HG03565 (cell line): ENCODE results near the gene GATA1.
"Not testable (repeated sequence)": the region's sequence is repeated elsewhere in the genome, so short reads cannot be mapped to it uniquely, and the experiment has no call there.

Experiments used
- ATAC-seq: cut with Tn5 transposase; IDR thresholded peaks from one replicate; pipeline ENCODE4 v1.9.1; 2021; ENCODE audit warnings: mild to moderate bottlenecking, moderate library complexity; ENCODE audit not compliant: unreplicated experiment

GATA1 gene

GRCh38 chrX:48806081-48806480, 19.7 kb downstream of the GATA1 start:
- no peak for ATAC-seq

GRCh38 chrX:48813644-48814043, 27.3 kb downstream of the GATA1 start:
- no peak for ATAC-seq

- no peak for ATAC-seq
These were observed 28.3 kb downstream of the GATA1 start for GRCh38 chrX:48814722-48815121.

GRCh38 chrX:48815266-48815665, 28.9 kb downstream of the GATA1 start:
- no peak for ATAC-seq

- no peak for ATAC-seq
These were observed 29.8 kb downstream of the GATA1 start for GRCh38 chrX:48816014-48816810.

- no peak for ATAC-seq
These were observed 31.7 kb downstream of the GATA1 start for GRCh38 chrX:48818098-48818497.

DNA sequence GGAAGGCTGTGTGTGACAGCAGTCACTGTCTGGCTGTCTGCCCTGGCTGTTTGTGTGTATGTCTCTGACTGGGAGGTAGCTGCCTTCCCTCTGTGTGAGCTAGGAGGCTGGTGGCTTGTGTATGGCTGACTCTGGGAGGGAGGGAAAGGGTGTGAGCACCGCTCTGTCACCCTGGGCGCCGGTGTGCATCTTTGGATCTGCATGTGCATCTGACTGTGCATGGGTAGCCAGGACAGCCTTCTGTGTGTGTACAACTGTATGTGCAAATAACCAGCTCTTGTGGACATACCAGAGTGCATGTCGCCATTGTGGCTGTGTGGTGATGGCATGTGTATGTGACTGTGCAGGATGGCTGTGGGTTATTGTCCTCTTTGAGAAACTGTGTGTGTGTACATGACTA, 32.5 kb downstream of the GATA1 start:
- no peak for ATAC-seq

DNA sequence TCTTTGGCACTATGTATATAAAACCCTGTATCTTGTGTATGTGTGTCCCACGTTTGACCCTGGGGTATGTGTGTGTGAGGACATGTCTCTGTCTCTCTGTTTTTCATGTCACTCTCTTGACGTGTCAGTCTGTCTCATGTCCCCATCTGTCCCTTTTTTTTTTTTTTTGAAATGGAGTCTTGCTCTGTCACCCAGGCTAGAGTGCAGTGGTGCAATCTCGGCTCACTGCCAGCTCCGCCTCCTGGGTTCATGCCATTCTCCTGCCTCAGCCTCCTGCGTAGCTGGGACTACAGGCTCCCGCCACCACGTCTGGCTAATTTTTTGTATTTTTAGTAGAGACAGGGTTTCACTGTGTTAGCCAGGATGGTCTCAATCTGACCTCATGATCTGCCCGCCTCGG, 33.0 kb downstream of the GATA1 start:
- not testable (repeated sequence) for ATAC-seq

- ATAC-seq: no peak
These were observed 36.7 kb downstream of the GATA1 start for GRCh38 chrX:48823053-48823452.

- no peak for ATAC-seq
These were observed 37.7 kb downstream of the GATA1 start for GRCh38 chrX:48824066-48824465.

DNA sequence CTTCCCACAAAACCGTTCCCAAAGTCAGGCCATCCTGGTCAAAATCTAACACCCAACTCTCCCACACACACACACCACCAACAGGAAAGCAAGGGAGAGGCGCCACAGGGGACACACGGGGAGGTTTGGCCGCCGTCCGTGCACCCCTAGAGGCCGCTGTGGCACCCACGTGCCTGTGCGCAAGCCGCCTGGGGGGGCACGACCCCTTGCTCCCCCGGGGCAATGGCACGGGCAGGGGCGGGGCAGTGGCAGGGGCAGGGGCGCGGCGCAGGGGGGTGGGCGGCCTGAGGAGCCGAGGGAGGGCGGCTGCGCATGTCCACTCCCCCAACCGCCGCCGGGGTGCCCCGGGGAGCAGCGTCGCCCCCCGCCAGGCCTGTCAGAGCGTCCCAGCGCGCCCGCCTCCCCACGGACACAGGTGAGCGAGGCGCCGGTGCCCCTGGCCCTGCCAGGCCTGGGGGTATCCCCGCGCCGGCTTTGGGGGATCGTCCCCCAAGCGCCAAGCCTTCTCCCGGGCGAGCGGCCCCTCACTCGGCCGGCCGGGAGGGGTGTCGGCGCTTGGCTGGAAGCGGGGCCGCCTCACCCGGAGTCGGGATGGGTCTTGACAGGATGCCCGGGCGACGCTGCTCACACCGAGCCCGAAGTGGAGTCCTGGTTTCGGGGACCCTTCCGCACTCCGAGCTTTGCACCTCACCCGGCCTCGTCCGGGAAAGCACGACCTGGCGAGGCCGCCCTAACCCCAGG, 39.9 kb downstream of the GATA1 start, which contains the start of gene ERAS:
ERAS (plus strand) TSS at position 379 of the 741 bp plus-strand sequence. CDS start 2,611 bp downstream, outside the sequence.
- ATAC-seq: no peak

GRCh38 chrX:48826876-48827653, 40.7 kb downstream of the GATA1 start:
- ATAC-seq: no peak

- ATAC-seq: no peak
These were observed 41.2 kb downstream of the GATA1 start for GRCh38 chrX:48827654-48827968.

GRCh38 chrX:48829016-48829735, 42.8 kb downstream of the GATA1 start:
- ATAC-seq: no peak

DNA sequence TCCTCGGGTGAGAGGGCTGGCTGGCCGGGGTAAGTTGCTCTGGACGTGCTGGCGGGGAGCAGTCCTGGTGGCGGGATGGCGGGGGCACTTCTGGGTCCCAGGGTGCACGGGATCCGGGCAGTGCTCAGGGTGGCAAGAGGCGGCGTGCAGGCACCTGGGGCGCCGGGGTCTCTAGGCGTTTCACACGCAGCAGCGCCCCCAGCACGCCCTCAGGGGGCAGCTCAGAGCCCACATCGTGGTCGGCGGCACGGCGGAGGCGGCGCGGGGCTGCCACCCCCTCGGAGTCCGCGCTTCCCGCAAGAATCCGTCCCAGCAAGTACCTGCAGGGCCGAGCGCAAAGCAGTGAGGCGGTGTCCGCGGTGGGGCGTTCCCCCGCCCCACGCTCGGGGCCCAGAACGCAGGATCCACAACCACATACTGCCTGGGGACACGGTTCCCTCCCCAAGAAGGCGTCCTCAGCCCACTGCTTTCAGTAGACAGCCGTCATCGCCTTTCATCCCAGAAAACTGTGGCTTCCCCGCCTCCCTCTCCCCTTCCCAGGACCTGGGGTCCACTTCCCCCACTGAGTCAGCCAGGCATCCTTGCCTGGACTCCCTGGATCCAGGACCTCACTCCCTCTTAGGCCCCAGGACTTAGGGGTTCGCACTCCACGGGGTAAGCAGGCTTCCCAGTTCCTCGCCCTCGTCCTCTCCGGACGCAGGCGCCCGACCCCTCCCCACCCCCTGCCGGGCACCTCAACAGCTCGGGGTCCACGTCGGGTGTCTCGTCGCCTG, 44.9 kb downstream of the GATA1 start:
- ATAC-seq: no peak

GRCh38 chrX:48831909-48832291, 45.5 kb downstream of the GATA1 start:
- ATAC-seq: no peak

GRCh38 chrX:48833542-48834138, 47.2 kb downstream of the GATA1 start:
- ATAC-seq: no peak

- ATAC-seq: no peak
These were observed 48.0 kb downstream of the GATA1 start for GRCh38 chrX:48834383-48834709.

DNA sequence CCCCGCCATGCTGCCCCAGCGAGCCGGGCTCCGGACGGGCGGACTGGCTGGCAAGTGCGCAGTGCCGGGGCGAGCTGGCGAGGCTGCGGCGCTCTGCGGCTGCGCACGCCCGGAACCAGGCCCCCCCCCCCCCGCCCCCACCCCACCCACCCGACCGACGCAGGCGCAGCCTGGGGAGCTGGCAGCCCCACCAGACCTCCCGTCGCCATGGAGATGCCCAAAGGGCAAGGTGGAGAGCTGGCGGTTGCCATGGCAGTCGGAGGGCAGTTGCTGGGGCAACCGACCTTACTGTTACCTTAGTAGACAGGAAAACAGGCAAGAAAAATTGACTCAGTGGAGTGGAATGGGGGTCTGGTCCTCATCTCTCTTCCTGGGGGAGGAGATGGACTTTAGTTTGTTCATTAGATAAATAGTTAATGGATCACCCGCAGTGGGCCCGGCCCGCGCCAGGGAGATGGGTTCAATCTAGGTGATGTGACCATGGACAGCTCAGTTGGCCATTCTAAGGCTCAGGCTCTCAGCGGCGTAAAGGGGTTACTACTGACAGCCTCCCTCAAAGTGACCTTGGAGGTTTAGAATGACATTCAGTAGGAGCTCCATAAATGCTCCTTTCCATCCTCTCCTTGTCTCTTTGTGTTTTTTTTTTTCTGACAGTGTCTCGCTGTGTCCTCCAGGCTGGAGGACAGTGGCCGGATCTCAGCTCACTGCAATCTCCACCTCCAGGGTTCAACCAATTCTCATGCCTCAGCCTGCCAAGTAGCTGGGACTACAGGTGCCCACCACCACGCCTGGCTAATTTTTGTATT, 49.3 kb downstream of the GATA1 start, which contains the start of gene PCSK1N:
PCSK1N (minus strand) TSS at position 87 of the 806 bp plus-strand sequence; CDS start at position 9, 78 bp downstream.
- no peak for ATAC-seq
